ENCODE measurements around the gene HMGXB4. TPM values are rescaled to one million over a fixed set of nuclear protein-coding genes. Genes with fewer than 3 reads are reported as not detected.

HMGXB4 gene
- total and polyA plus RNA-seq, 2 donors (not counting 1 experiment from before 2014, with no cell fraction given) = 5.9 to 25.2 TPM

GRCh38 chr22:35324067-35324466 lies 66.8 kb downstream of the HMGXB4 start:
- no peaks in the 10 kb centered on the region for H3K27me3 Mint-ChIP-seq
- intact Hi-C loops (cut with micrococcal nuclease) = no loop called here
- ChIA-PET POLR2A (no interaction called here), CTCF (no interaction called here)
- 96% methylated on average over 4 of the region's 5 CpGs for WGBS (ENCODE audit: insufficient coverage)
- Histone ChIP-seq H3K4me1 (ENCODE audit: control insufficient read depth in 2 of 2, insufficient read depth in 2 of 2, low read length in 2 of 2) (peaks cover 10 to 13% of the 10 kb centered on the region in 2 donors), H3K27me3 (replicated peaks in 1 of 4; ENCODE audit: control extremely low read depth in 1 of 4, control insufficient read depth in 3 of 4, insufficient read depth in 4 of 4, low read length in 3 of 4) (no peaks in the 10 kb centered on the region), H3K27ac (ENCODE audit: low read length in 2 of 2) (no peak overlapping the region), H3K36me3 (replicated peaks in 1 of 2; ENCODE audit: control extremely low read depth in 1 of 2, control insufficient read depth in 1 of 2, extremely low read depth in 1 of 2, insufficient read depth in 2 of 2, low read length in 1 of 2) (peaks cover 0 to 76% of the 10 kb centered on the region in 2 experiments), H4K20me1 (ENCODE audit: control insufficient read depth, insufficient read depth, low read length, poor library complexity, severe bottlenecking) (no peaks in the 10 kb centered on the region), H3K79me2 (ENCODE audit: control insufficient read depth, insufficient read depth, low read length) (no peaks in the 10 kb centered on the region), H2AFZ (ENCODE audit: insufficient read depth, low read depth, low read length, poor library complexity, severe bottlenecking) (no peak overlapping the region), H3K9ac (ENCODE audit: low read length) (no peak overlapping the region), H3K4me3 (ENCODE audit: control extremely low read depth in 1 of 5, extremely low read depth in 1 of 5, insufficient read depth in 1 of 5, low read depth in 2 of 5, low read length in 4 of 5) (no peak overlapping the region), H3K4me2 (replicated peaks; ENCODE audit: low read depth, low read length, poor library complexity, severe bottlenecking) (no peak overlapping the region), H3K9me3 (ENCODE audit: control extremely low read depth in 1 of 3, control insufficient read depth in 2 of 3, insufficient read depth in 1 of 3, low read length in 2 of 3) (peaks cover 0 to 5% (median 0%) of the 10 kb centered on the region in 3 donors)
- peaks cover 14% of the 10 kb centered on the region for H3K4me1 Mint-ChIP-seq
- no peak for ATAC-seq (ENCODE audit: low read depth)
- H3K27ac Mint-ChIP-seq = no peak overlapping the region
- H3K4me3 Mint-ChIP-seq = no peak overlapping the region
- no peak for TF ChIP-seq CTCF (IDR thresholded peaks at IDR 0.05)
- no peak for TF ChIP-seq EZH2 (IDR thresholded peaks at IDR 0.05; ENCODE audit: borderline replicate concordance, insufficient read depth, low read depth, low read length, poor library complexity, severe bottlenecking)
- no peak for DNase-seq
- no peaks in the 10 kb centered on the region for H3K9me3 Mint-ChIP-seq (ENCODE audit: insufficient read depth)

GRCh38 chr22:35324762-35325161 lies 67.5 kb downstream of the HMGXB4 start:
- H3K4me3 Mint-ChIP-seq = no peak overlapping the region
- H2AFZ ChIP-seq (ENCODE audit: insufficient read depth, low read depth, low read length, poor library complexity, severe bottlenecking) = no peak overlapping the region
- H3K9me3 Mint-ChIP-seq (ENCODE audit: insufficient read depth) = no peaks in the 10 kb centered on the region
- 70% methylated on average over 4 of the region's 4 CpGs for WGBS (ENCODE audit: insufficient coverage)
- intact Hi-C loops (cut with micrococcal nuclease) = no loop called here
- ATAC-seq (ENCODE audit: low read depth) (no peak), DNase-seq (no peak)
- H3K4me1 Mint-ChIP-seq = peaks cover 17% of the 10 kb centered on the region
- H3K27ac Mint-ChIP-seq = no peak overlapping the region
- H3K36me3 ChIP-seq (replicated peaks in 1 of 2; ENCODE audit: control extremely low read depth in 1 of 2, control insufficient read depth in 1 of 2, extremely low read depth in 1 of 2, insufficient read depth in 2 of 2, low read length in 1 of 2) = peaks cover 0 to 70% of the 10 kb centered on the region in 2 experiments
- H3K79me2 ChIP-seq (ENCODE audit: control insufficient read depth, insufficient read depth, low read length) = no peaks in the 10 kb centered on the region
- H3K27me3 ChIP-seq (replicated peaks in 1 of 4; ENCODE audit: control extremely low read depth in 1 of 4, control insufficient read depth in 3 of 4, insufficient read depth in 4 of 4, low read length in 3 of 4) = no peaks in the 10 kb centered on the region
- H3K4me1 ChIP-seq (ENCODE audit: control insufficient read depth in 2 of 2, insufficient read depth in 2 of 2, low read length in 2 of 2) = peaks cover 13 to 18% of the 10 kb centered on the region in 2 donors
- TF ChIP-seq CTCF (IDR thresholded peaks at IDR 0.05) (no peak), EZH2 (IDR thresholded peaks at IDR 0.05; ENCODE audit: borderline replicate concordance, insufficient read depth, low read depth, low read length, poor library complexity, severe bottlenecking) (no peak)
- CTCF ChIA-PET = interaction anchor here (0.5 kb wide), 1 partner anchor 72 kb away, joined by 3 read pairs; no protein-coding TSS in a partner anchor
- no peaks in the 10 kb centered on the region for H4K20me1 ChIP-seq (ENCODE audit: control insufficient read depth, insufficient read depth, low read length, poor library complexity, severe bottlenecking)
- H3K27me3 Mint-ChIP-seq = no peaks in the 10 kb centered on the region
- H3K27ac ChIP-seq (ENCODE audit: low read length in 2 of 2) = no peak overlapping the region
- H3K9ac ChIP-seq (ENCODE audit: low read length) = no peak overlapping the region
- peaks cover 0 to 3% (median 0%) of the 10 kb centered on the region in 3 donors for H3K9me3 ChIP-seq (ENCODE audit: control extremely low read depth in 1 of 3, control insufficient read depth in 2 of 3, insufficient read depth in 1 of 3, low read length in 2 of 3)
- POLR2A ChIA-PET = no interaction called here
- H3K4me3 ChIP-seq (ENCODE audit: control extremely low read depth in 1 of 5, extremely low read depth in 1 of 5, insufficient read depth in 1 of 5, low read depth in 2 of 5, low read length in 4 of 5) = no peak overlapping the region
- no peak overlapping the region for H3K4me2 ChIP-seq (replicated peaks; ENCODE audit: low read depth, low read length, poor library complexity, severe bottlenecking)

All from B cell (primary cell).